GM12878 (cell line): ENCODE results near the gene COL4A3. TPM values are rescaled to one million over a fixed set of nuclear protein-coding genes. Genes with fewer than 3 reads are reported as not detected.

Source experiments
- ATAC-seq: fragments of 200-7000 bp; cut with Tn5 transposase; 3 replicates; pipeline ENCODE4 v1.9.1; 2020; ENCODE audit warnings: mild to moderate bottlenecking, moderate library complexity
- BruUV-seq: library from RNA; stranded (reverse); fragments of 400-500 nt; replicated peaks from 2 replicates; lab custom pipeline; 2021; lab: Mats Ljungman, UMichigan
- CTCF ChIA-PET: fragments of 300-600 bp; sonication (Branson Sonifier 250); formaldehyde crosslinking; extraction: SDS; loops from one replicate; lab custom pipeline; 2021; ENCODE audit warnings: inconsistent platforms; lab: Yijun Ruan, JAX
- POLR2A ChIA-PET: fragments of 350-600 bp; formaldehyde crosslinking; extraction: SDS; loops from one replicate; lab custom pipeline; 2021; ENCODE audit warnings: inconsistent platforms; lab: Charles Lee
- RAD21 ChIA-PET: fragments of 300-600 bp; sonication (Branson Sonifier 250); formaldehyde crosslinking; loops from one replicate; lab custom pipeline; 2023; ENCODE audit warnings: antibody characterized with exemption; ENCODE audit not compliant: unreplicated experiment; lab: Charles Lee
- SMC1A ChIA-PET: fragments of 300-600 bp; sonication (Branson Sonifier 250); formaldehyde crosslinking; loops from one replicate; lab custom pipeline; 2023; ENCODE audit not compliant: unreplicated experiment, uncharacterized antibody; lab: Charles Lee
- DNase-seq: peaks from one replicate; pipeline ENCODE4 v3.0.0-alpha.2; 2011; ENCODE audit warnings: low read depth, low spot score
- FAIRE-seq: peaks from 3 replicates; lab custom pipeline; 2011; peaks lifted over from hg19 to GRCh38; lab: Jason Lieb, UNC
- H2AFZ ChIP-seq: 2 replicates; pipeline ENCODE4 v1.6.0; 2011; ENCODE audit warnings: low read depth, low read length, control low read depth; ENCODE audit not compliant: control insufficient read depth
- H3K27ac ChIP-seq: 2 replicates; pipeline ENCODE4 v1.5.1; 2011; ENCODE audit warnings: control low read depth; ENCODE audit not compliant: control insufficient read depth, insufficient read depth
- H3K27me3 ChIP-seq, 2 experiments: replicated peaks in 1 of 2; 2 replicates each; pipeline versions ENCODE4 v1.6.0 to v1.6.1; 2011; ENCODE audit warnings: low read length in 1 of 2; ENCODE audit not compliant: control insufficient read depth in 2 of 2, insufficient read depth in 2 of 2
- H3K36me3 ChIP-seq, 2 experiments: 2 replicates each; pipeline ENCODE4 v1.5.1; 2011; ENCODE audit warnings: low read length in 1 of 2; ENCODE audit not compliant: control insufficient read depth in 2 of 2, insufficient read depth in 2 of 2
- H3K4me1 ChIP-seq: 2 replicates; pipeline ENCODE4 v1.6.1; 2011; ENCODE audit warnings: mild to moderate bottlenecking, low read length, moderate library complexity, mixed read lengths; ENCODE audit not compliant: control insufficient read depth, insufficient read depth
- H3K4me2 ChIP-seq: 2 replicates; pipeline ENCODE4 v1.6.0; 2011; ENCODE audit warnings: control low read depth; ENCODE audit not compliant: control insufficient read depth, insufficient read depth
- H3K4me3 ChIP-seq: fragments of 200-600 bp; sonication (generic); 2 replicates; pipeline ENCODE4 v1.5.1; 2016
- H3K79me2 ChIP-seq: 2 replicates; pipeline ENCODE4 v1.6.0; 2011; ENCODE audit warnings: low read length; ENCODE audit not compliant: control insufficient read depth, insufficient read depth
- H3K9ac ChIP-seq: 2 replicates; pipeline ENCODE4 v1.8.0; 2011; ENCODE audit warnings: low read length, control low read depth, mixed read lengths; ENCODE audit not compliant: control insufficient read depth, insufficient read depth
- H3K9me3 ChIP-seq: replicated peaks from 3 replicates; pipeline ENCODE4 v1.5.1; 2011; ENCODE audit warnings: mild to moderate bottlenecking, low read length; ENCODE audit not compliant: control insufficient read depth, insufficient read depth
- H4K20me1 ChIP-seq: 2 replicates; pipeline ENCODE4 v1.6.0; 2011; ENCODE audit not compliant: control insufficient read depth, insufficient read depth
- CHD4 ChIP-seq: fragments of 200-600 bp; sonication (generic); IDR thresholded peaks from 2 replicates; pipeline ENCODE4 v1.6.1; 2016; ENCODE audit warnings: mild to moderate bottlenecking
- CTCF ChIP-seq, 3 experiments: IDR thresholded peaks in 2 of 3; conservative IDR thresholded peaks in 1 of 3; 2 replicates each; pipeline ENCODE4 v1.5.1; 2011; ENCODE audit warnings: low read depth in 3 of 3, low read length in 3 of 3, mild to moderate bottlenecking in 3 of 3, control low read depth in 2 of 3, moderate library complexity in 2 of 3, inconsistent platforms in 1 of 3, mixed read lengths in 1 of 3; ENCODE audit not compliant: control insufficient read depth in 2 of 3, insufficient read depth in 1 of 3; ENCODE audit errors: extremely low read depth in 1 of 3
- CUX1 ChIP-seq: IDR thresholded peaks from 2 replicates; pipeline ENCODE4 v1.6.1; 2012; ENCODE audit warnings: improper control_type of control experiment, low read depth, low read length; ENCODE audit not compliant: insufficient replicate concordance
- MTA2 ChIP-seq: fragments of 450-650 bp; IDR thresholded peaks from 2 replicates; pipeline ENCODE4 v1.6.1; 2016; ENCODE audit warnings: low read depth, mild to moderate bottlenecking, moderate library complexity
- PAX5 ChIP-seq: IDR thresholded peaks from 2 replicates; pipeline ENCODE4 v1.6.1; 2011; ENCODE audit warnings: low read depth, low read length, borderline replicate concordance
- POU2F2 ChIP-seq: IDR thresholded peaks from 3 replicates; pipeline ENCODE4 v1.6.1; 2011; ENCODE audit warnings: low read depth, mild to moderate bottlenecking, low read length, borderline replicate concordance
- in situ Hi-C: fragments of 300-500 bp; cut with MboI; formaldehyde crosslinking; loops from 9 replicates; pipeline ENCODE4 v1.14.3; 2018; ENCODE audit warnings: mixed read lengths
- intact Hi-C: fragments of 100-400 bp; cut with micrococcal nuclease; formaldehyde crosslinking; loops from one replicate; pipeline ENCODE4 v1.14.2; 2022; ENCODE audit not compliant: unreplicated experiment
- polyA plus RNA-seq, 11 experiments: library from polyadenylated mRNA; depleted of rRNA in 4 of 11; unstranded in 6 of 11; stranded (reverse) in 5 of 11; fragments of >200 nt; fragmentation: Nextera tagmentation in 4 of 11; fragmentation: Illumina TruSeq in 1 of 11; extraction: Ambion mirVana in 4 of 11; extraction: Trizol in 1 of 11; gene quantifications; 1 replicate in 1 of 11; 2 replicates in 10 of 11; pipeline versions ENCODE4 v1.2.1 to v1.2.3, GENCODE V29; 2011 to 2016; ENCODE audit warnings: inconsistent platforms in 2 of 11, missing spikeins in 2 of 11, low read depth in 1 of 11
- total RNA-seq, 4 experiments: library from RNA; depleted of rRNA in 3 of 4; stranded (reverse); fragments of >200 nt in 3 of 4; fragmentation: Illumina TruSeq in 1 of 4; extraction: Trizol in 1 of 4; gene quantifications; 2 replicates each; pipeline versions ENCODE4 v1.2.1 to v1.2.3, GENCODE V29; 2013 to 2021

Gene COL4A3
- total and polyA plus RNA-seq, 10 of the 15 experiments (the other 5 are each of a cell fraction or from before 2014, with no cell fraction given): 0.34 to 10.5 (median 3.8) TPM

GRCh38 chr2:227117852-227118251 lies 46.6 kb upstream of the COL4A3 start (continued):
- TF ChIP-seq PAX5 (no peak), CTCF (IDR thresholded peaks at IDR 0.05 in 2 of 3, conservative IDR thresholded peaks at IDR 0.05 in 1 of 3; ENCODE audit: control insufficient read depth in 2 of 3, extremely low read depth in 1 of 3, insufficient read depth in 1 of 3, low read depth in 3 of 3, low read length in 3 of 3) (no peak)

- POLR2A ChIA-PET: no interaction called here
- RAD21 ChIA-PET: no interaction called here
- no peak for TF ChIP-seq POU2F2
- TF ChIP-seq MTA2: no peak
- no peak for TF ChIP-seq CUX1
- TF ChIP-seq CHD4: no peak
- TF ChIP-seq, all 136 proteins: peak for 0
- H3K4me1 ChIP-seq: no peaks in the 10 kb centered on the region
- FAIRE-seq (no peak), DNase-seq (no peak), ATAC-seq (no peak)
- H3K27me3 ChIP-seq: no peaks in the 10 kb centered on the region
- H3K9ac ChIP-seq: no peak overlapping the region
- H4K20me1 ChIP-seq: no peaks in the 10 kb centered on the region
- H3K79me2 ChIP-seq: no peaks in the 10 kb centered on the region
- no peak overlapping the region for H3K4me3 ChIP-seq
- in situ Hi-C loops (no loop called here), intact Hi-C loops (no loop called here)
- no peak overlapping the region for H2AFZ ChIP-seq
- H3K36me3 ChIP-seq: no peaks in the 10 kb centered on the region
- H3K4me2 ChIP-seq: no peak overlapping the region
- H3K9me3 ChIP-seq: no peaks in the 10 kb centered on the region
- no TSS peak for BruUV-seq
- SMC1A ChIA-PET: no interaction called here
- H3K27ac ChIP-seq: no peak overlapping the region
- CTCF ChIA-PET: interaction anchor here (2.8 kb wide), 1 partner anchor 120 kb away, joined by 9 read pairs; no protein-coding TSS in a partner anchor
Measured at GRCh38 chr2:227118353-227118752, 46.1 kb upstream of the COL4A3 start.
